Neuron (in vitro differentiated cells): ENCODE results near the gene SLX9.

Experiments
- H2AFZ ChIP-seq: one replicate; pipeline ENCODE4 v1.6.1; 2013; ENCODE audit warnings: low read depth, mild to moderate bottlenecking, inconsistent platforms, low read length, moderate library complexity
- H3K27me3 ChIP-seq: one replicate; pipeline ENCODE4 v1.6.1; 2013; ENCODE audit warnings: low read length; ENCODE audit not compliant: insufficient read depth
- H3K36me3 ChIP-seq: one replicate; pipeline ENCODE4 v1.6.1; 2013; ENCODE audit warnings: low read length; ENCODE audit not compliant: insufficient read depth
- H3K4me1 ChIP-seq: one replicate; pipeline ENCODE4 v1.6.1; 2013; ENCODE audit warnings: low read length; ENCODE audit not compliant: insufficient read depth
- H3K4me3 ChIP-seq: 2 replicates; pipeline ENCODE4 v1.5.1; 2013; ENCODE audit warnings: mild to moderate bottlenecking, low read length, moderate library complexity
- H3K9me3 ChIP-seq: one replicate; pipeline ENCODE4 v1.6.1; 2013; ENCODE audit warnings: low read length

The SLX9 gene

DNA sequence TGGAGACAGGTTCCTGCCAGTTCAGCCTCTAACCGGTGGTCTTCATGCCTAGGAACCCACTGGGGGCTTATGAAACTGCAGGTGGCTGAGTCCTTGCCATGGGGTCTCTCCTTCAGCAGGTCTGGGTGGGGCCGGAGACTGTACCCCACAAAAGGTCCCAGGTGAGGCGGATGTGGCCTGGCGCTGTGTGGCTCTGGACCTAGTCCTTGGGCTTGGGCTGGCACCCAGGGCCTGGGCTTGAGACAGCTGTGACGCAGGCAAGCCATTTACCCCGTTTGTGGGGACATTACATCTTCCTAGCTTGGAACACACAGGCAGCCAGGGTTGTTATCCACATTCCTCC is 5.9 kb upstream of the SLX9 start:
- Histone ChIP-seq H3K4me1 (peaks cover 2% of the 10 kb centered on the region), H3K9me3 (no peaks in the 10 kb centered on the region), H2AFZ (no peak overlapping the region), H3K36me3 (no peaks in the 10 kb centered on the region), H3K4me3 (no peak overlapping the region), H3K27me3 (peaks cover 38% of the 10 kb centered on the region)

DNA sequence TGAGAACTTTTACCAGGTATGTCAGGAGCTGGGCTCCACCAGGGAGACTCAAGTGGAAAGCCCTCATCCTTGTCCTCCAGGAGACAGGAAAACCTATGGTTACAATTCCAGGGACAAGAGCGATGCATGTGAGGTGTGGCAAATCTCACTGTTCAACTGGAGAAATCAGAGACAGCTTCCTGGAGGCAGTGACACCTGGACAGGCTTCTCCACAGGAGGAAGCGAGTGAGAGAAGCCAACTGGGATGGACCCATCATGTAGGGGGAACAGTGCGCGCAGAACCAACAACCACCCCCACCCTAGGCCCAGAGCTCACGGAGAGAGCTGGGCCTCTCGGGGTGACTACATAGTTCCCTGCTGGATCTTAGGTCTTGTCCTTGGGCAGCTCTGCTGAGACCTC is 5.6 kb upstream of the SLX9 start:
- Histone ChIP-seq H3K4me1 (peaks cover 6% of the 10 kb centered on the region), H3K36me3 (no peaks in the 10 kb centered on the region), H3K4me3 (no peak overlapping the region), H2AFZ (no peak overlapping the region), H3K9me3 (no peaks in the 10 kb centered on the region), H3K27me3 (peaks cover 34% of the 10 kb centered on the region)

- Histone ChIP-seq H2AFZ (no peak overlapping the region), H3K36me3 (no peaks in the 10 kb centered on the region), H3K9me3 (no peaks in the 10 kb centered on the region), H3K27me3 (peaks cover 27% of the 10 kb centered on the region), H3K4me1 (peaks cover 6% of the 10 kb centered on the region), H3K4me3 (no peak overlapping the region)
Measured at GRCh38 chr21:44934797-44935532, 4.9 kb upstream of the SLX9 start.

DNA sequence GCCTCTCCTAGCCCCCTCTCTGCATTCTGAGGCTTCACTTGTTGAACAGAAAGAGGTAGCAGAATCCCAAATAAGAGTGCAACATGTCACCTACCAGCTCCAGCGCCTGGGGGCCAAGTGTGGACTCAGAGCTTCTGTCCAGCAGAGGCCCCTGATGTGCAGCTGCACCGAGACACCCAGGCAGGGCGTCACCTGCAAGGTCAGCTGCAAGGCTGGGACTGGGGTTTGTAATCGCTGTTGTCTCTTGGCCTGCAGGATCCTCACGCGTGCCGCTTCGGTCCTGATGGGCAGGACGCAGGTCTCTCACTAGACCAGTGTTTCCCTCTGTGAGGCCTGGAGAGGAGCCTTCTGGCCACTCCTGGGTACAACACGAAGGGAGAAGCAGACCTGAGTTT is 4.3 kb upstream of the SLX9 start:
- Histone ChIP-seq H3K27me3 (peaks cover 21% of the 10 kb centered on the region), H3K4me1 (peaks cover 8% of the 10 kb centered on the region), H3K9me3 (no peaks in the 10 kb centered on the region), H3K4me3 (no peak overlapping the region), H3K36me3 (no peaks in the 10 kb centered on the region), H2AFZ (no peak overlapping the region)

DNA sequence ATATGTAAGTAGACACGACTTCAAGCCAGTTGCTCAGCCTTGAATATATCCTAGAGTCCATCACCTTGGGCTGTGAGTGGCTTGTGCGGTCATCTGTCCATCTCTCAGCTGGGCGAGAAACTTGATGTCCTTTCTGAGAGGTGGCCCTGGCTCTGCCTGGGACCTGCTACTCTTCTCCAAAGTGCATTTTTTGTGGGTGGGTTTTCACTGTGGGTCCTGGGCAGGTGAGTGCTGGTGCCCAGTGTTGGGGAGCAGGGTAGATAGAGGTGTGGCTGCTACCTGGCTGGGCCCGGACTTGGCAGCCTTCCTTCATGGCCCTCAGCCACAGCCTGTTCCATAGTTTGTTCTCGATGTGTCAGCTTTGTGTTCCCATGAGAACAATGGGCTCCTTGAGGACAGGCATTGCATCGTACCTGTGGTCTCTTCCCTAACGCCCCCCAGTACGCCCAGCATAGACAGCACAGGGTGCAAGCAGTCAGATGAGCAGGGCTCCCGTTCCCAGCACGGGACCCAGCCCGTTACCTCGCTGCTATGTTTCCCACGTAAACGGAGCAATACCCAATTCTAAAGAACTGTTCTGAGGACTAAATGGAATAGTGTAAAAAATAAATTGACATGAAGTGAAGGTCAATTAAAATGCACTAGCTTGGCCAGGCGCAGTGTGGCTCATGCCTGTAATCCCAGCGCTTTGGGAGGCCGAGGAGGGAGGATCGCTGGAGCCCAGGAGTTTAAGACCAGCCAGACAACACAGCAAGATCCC is 877 bp upstream of the SLX9 start:
- peaks cover 13% of the 10 kb centered on the region for H3K36me3 ChIP-seq
- H2AFZ ChIP-seq, result peak overlapping the region; percentile 74
- peaks cover 22% of the 10 kb centered on the region for H3K4me1 ChIP-seq
- H3K9me3 ChIP-seq, result no peaks in the 10 kb centered on the region
- peak overlapping the region; percentile 74 for H3K4me3 ChIP-seq
- H3K27me3 ChIP-seq, result no peaks in the 10 kb centered on the region

DNA sequence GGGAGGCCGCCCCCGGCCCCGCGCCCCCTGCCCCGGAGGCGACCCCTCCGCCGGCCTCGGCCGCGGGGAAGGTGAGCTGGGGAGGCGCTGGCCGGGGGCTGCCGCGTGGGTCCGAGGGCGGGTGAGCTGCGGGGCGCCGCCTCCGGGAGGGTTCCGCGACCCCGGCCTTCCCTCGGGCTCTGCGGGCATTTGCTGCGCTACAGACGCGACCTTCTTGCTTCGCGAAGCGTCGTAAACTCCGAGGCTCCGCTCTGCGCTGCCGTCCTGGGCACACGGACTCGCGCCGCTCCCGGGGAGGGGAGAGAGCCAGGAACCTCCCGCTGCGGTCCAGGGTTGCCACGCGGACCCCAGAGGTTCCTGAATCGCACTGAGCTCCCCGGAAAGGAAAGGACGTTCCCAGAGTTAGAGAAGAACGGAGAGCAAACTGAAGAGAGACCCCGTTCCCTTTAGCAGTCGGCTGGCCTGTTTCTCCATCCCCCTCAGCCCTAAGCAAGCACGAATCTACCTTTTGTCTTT is 345 bp downstream of the SLX9 start:
- Histone ChIP-seq H2AFZ (peak overlapping the region; percentile 74), H3K4me3 (peak overlapping the region; percentile 74), H3K36me3 (peaks cover 23% of the 10 kb centered on the region), H3K9me3 (no peaks in the 10 kb centered on the region), H3K27me3 (no peaks in the 10 kb centered on the region), H3K4me1 (peaks cover 22% of the 10 kb centered on the region)

DNA sequence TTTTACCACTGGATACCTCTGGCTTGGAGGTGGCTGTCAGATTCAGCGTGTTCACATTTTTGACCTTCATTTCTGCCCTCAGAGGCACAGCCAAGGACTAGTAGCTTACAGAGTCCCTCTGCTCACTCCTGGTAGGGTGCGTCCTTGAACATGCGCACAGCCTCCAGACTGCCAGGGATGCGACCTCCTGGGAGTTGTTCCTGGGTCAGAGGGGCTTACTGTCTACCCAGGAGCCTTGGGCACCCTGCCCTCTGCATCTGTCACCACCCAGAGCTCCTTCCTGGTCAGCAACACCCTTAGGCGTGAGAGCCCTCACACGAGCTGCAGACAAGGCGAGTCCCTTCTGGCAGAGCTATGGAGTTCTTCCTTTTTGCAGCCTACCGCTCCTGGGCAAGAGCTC is 1.7 kb downstream of the SLX9 start:
- peaks cover 23% of the 10 kb centered on the region for H3K36me3 ChIP-seq
- H3K4me1 ChIP-seq, result peaks cover 22% of the 10 kb centered on the region
- H2AFZ ChIP-seq, result no peak overlapping the region
- peak overlapping the region; percentile 74 for H3K4me3 ChIP-seq
- H3K27me3 ChIP-seq, result no peaks in the 10 kb centered on the region
- no peaks in the 10 kb centered on the region for H3K9me3 ChIP-seq

- no peaks in the 10 kb centered on the region for H3K27me3 ChIP-seq
- no peak overlapping the region for H2AFZ ChIP-seq
- H3K4me3 ChIP-seq, result no peak overlapping the region
- no peaks in the 10 kb centered on the region for H3K9me3 ChIP-seq
- H3K4me1 ChIP-seq, result peaks cover 22% of the 10 kb centered on the region
- peaks cover 23% of the 10 kb centered on the region for H3K36me3 ChIP-seq
Measured at GRCh38 chr21:44942566-44942965, 2.7 kb downstream of the SLX9 start.

GRCh38 chr21:44943005-44943685 is 3.3 kb downstream of the SLX9 start:
- H3K36me3 ChIP-seq, result peaks cover 23% of the 10 kb centered on the region
- H3K4me1 ChIP-seq, result peaks cover 22% of the 10 kb centered on the region

GRCh38 chr21:44943686-44944550 is 4.1 kb downstream of the SLX9 start:
- Histone ChIP-seq H3K27me3 (no peaks in the 10 kb centered on the region), H3K36me3 (peaks cover 23% of the 10 kb centered on the region), H2AFZ (no peak overlapping the region), H3K9me3 (no peaks in the 10 kb centered on the region), H3K4me1 (peaks cover 21% of the 10 kb centered on the region), H3K4me3 (no peak overlapping the region)

More at GRCh38 chr21:44943005-44943685, 3.3 kb downstream of the SLX9 start:
- H2AFZ ChIP-seq, result no peak overlapping the region
- no peaks in the 10 kb centered on the region for H3K27me3 ChIP-seq
- H3K9me3 ChIP-seq, result no peaks in the 10 kb centered on the region
- H3K4me3 ChIP-seq, result no peak overlapping the region

- Histone ChIP-seq H3K36me3 (peaks cover 23% of the 10 kb centered on the region), H3K4me3 (no peak overlapping the region), H3K27me3 (no peaks in the 10 kb centered on the region), H2AFZ (no peak overlapping the region), H3K4me1 (peaks cover 17% of the 10 kb centered on the region), H3K9me3 (no peaks in the 10 kb centered on the region)
Measured at GRCh38 chr21:44944596-44944995, 4.8 kb downstream of the SLX9 start.

- peaks cover 6% of the 10 kb centered on the region for H3K4me1 ChIP-seq
- H3K36me3 ChIP-seq, result peaks cover 23% of the 10 kb centered on the region
- no peak overlapping the region for H3K4me3 ChIP-seq
- no peak overlapping the region for H2AFZ ChIP-seq
- no peaks in the 10 kb centered on the region for H3K9me3 ChIP-seq
- no peaks in the 10 kb centered on the region for H3K27me3 ChIP-seq
Measured at GRCh38 chr21:44946254-44947041, 6.6 kb downstream of the SLX9 start.
